ENCODE data around the gene GRM7. TPM values are rescaled to one million over a fixed set of nuclear protein-coding genes. Genes with fewer than 3 reads are reported as not detected.

GRM7 gene
- total RNA-seq, 1 experiment from 2014 or later = 0.28 TPM

GRCh38 chr3:7695049-7695448 lies 834.1 kb downstream of the GRM7 start:
- no peak overlapping the region for H2BK120ac ChIP-seq (ENCODE audit: low read depth, low read length, poor library complexity, severe bottlenecking)
- no peaks in the 10 kb centered on the region for H3K9me3 ChIP-seq (ENCODE audit: control insufficient read depth, low read depth, low read length)
- no peak overlapping the region for H3K4ac ChIP-seq (ENCODE audit: low read depth, low read length)
- no peak overlapping the region for H3T11ph ChIP-seq (ENCODE audit: low read length)
- Mint-ChIP-seq H3K27ac (0 out of 7 replicates have a peak overlapping the region, but pooled peaks of 1 of the 3 experiments have one; percentile 11), H3K4me3 (no peak overlapping the region), H3K27me3 (ENCODE audit: low read depth) (no peaks in the 10 kb centered on the region), H3K9me3 (no peaks in the 10 kb centered on the region; a peak in 1 of 5 replicates), H3K36me3 (ENCODE audit: insufficient read depth in 1 of 3, low read depth in 3 of 3) (no peaks in the 10 kb centered on the region; a peak in 1 of 7 replicates), H3K4me1 (peaks cover 21 to 24% of the 10 kb centered on the region in 2 experiments)
- H3K79me2 ChIP-seq (ENCODE audit: insufficient read depth, low read length) = no peaks in the 10 kb centered on the region
- H2BK15ac ChIP-seq (ENCODE audit: low read depth, low read length) = no peak overlapping the region
- no peak overlapping the region for H2AFZ ChIP-seq (ENCODE audit: low read length)
- H3K9ac ChIP-seq (ENCODE audit: extremely low read depth, insufficient read length, low read length) = no peak overlapping the region
- no peak overlapping the region for H3K18ac ChIP-seq (ENCODE audit: insufficient read length, low read depth, low read length)
- WGBS (ENCODE audit: extremely low coverage, insufficient read length, low lambda C conversion rate) = no CpG with 5 or more reads among the region's 1 CpG
- no peak overlapping the region for H4K8ac ChIP-seq (replicated peaks; ENCODE audit: insufficient read length, low read depth, low read length)
- H3K56ac ChIP-seq (ENCODE audit: insufficient read length, low read depth, low read length) = no peak overlapping the region
- no peak overlapping the region for H3K23ac ChIP-seq (ENCODE audit: insufficient read length, low read depth, low read length)
- H4K5ac ChIP-seq (ENCODE audit: insufficient read length, low read depth, low read length) = no peak overlapping the region
- H2BK5ac ChIP-seq (ENCODE audit: insufficient read length, low read length) = no peak overlapping the region
- H3K27me3 ChIP-seq (ENCODE audit: insufficient read depth, low read length) = no peaks in the 10 kb centered on the region
- H3K23me2 ChIP-seq (ENCODE audit: insufficient read length, low read depth, low read length, poor library complexity, severe bottlenecking) = no peaks in the 10 kb centered on the region
- H2BK12ac ChIP-seq (ENCODE audit: insufficient read length, low read depth, low read length) = no peak overlapping the region
- no peak overlapping the region for H2AK5ac ChIP-seq (ENCODE audit: insufficient read length, low read length)
- no peak for TF ChIP-seq CTCF (conservative IDR thresholded peaks at IDR 0.05)
- no peak overlapping the region for H3K27ac ChIP-seq (ENCODE audit: insufficient read length, low read depth, low read length)
- DNase-seq = no peak
- H2BK20ac ChIP-seq (ENCODE audit: low read depth, low read length, poor library complexity, severe bottlenecking) = no peak overlapping the region
- H4K20me1 ChIP-seq (ENCODE audit: control insufficient read depth, insufficient read depth, insufficient read length) = no peaks in the 10 kb centered on the region
- no peak overlapping the region for H4K91ac ChIP-seq (ENCODE audit: insufficient read length, low read depth, low read length)
- H3K14ac ChIP-seq (ENCODE audit: insufficient read depth, low read length) = no peak overlapping the region
- no peak overlapping the region for H3K4me2 ChIP-seq (ENCODE audit: insufficient read depth, insufficient read length, low read length)
- no peaks in the 10 kb centered on the region for H3K79me1 ChIP-seq (ENCODE audit: insufficient read depth, low read depth, low read length, poor library complexity, severe bottlenecking)
- H3K4me1 ChIP-seq (ENCODE audit: insufficient read depth, low read length) = peaks cover 7% of the 10 kb centered on the region; the same call in 1 of the 2 replicates
